Adrenal gland (tissue), 12 donors: ENCODE data around the gene MAGI1. TPM values are rescaled to one million over a fixed set of nuclear protein-coding genes. Genes with fewer than 3 reads are reported as not detected.

ENCODE experiments used
- DNase-seq, 7 donors: peaks; one replicate each; pipeline ENCODE4 v3.0.0-alpha.2; 2019 to 2020
- H3K27ac ChIP-seq, 5 donors: fragments of 200-600 bp; sonication (generic) in 4 of 5; 1 replicate in 3 of 5; 2 replicates in 2 of 5; pipeline versions ENCODE4 v1.5.1 to v1.8.0; 2016 to 2020; ENCODE audit warnings: mild to moderate bottlenecking in 1 of 5
- H3K27me3 ChIP-seq: fragments of 200-600 bp; 2 replicates; pipeline ENCODE4 v1.8.0; 2021
- H3K36me3 ChIP-seq, 2 donors: fragments of 200-600 bp; replicated peaks in 1 of 2; 1 replicate in 1 of 2; 2 replicates in 1 of 2; pipeline versions ENCODE4 v1.5.1 to v1.8.0; 2018 to 2022
- H3K4me1 ChIP-seq, 2 donors: fragments of 200-600 bp; replicated peaks in 1 of 2; 1 replicate in 1 of 2; 2 replicates in 1 of 2; pipeline versions ENCODE4 v1.5.1 to v1.8.0; 2018 to 2021
- H3K4me3 ChIP-seq, 4 donors: fragments of 200-600 bp; sonication (generic) in 3 of 4; one replicate each; pipeline ENCODE4 v1.5.1; 2016 to 2018
- H3K9me3 ChIP-seq, 3 donors: fragments of 200-600 bp; sonication (generic) in 1 of 3; replicated peaks in 1 of 3; 1 replicate in 2 of 3; 2 replicates in 1 of 3; pipeline versions ENCODE4 v1.5.1 to v1.8.0; 2016 to 2021
- POLR2A ChIP-seq, 2 donors: fragments of 450-650 bp; IDR thresholded peaks; one replicate each; pipeline ENCODE4 v1.6.1; 2017; ENCODE audit warnings: antibody characterized with exemption in 2 of 2, mild to moderate bottlenecking in 2 of 2, moderate library complexity in 1 of 2
- WGBS, 4 donors: extraction: QIAGEN DNeasy Blood & Tissue Kit in 2 of 4; methylation state at CpG; one replicate each; pipeline versions ENCODE4 v1.1.5 to v1.1.7; 2013 to 2017; 5-methylcytosine and 5-hydroxymethylcytosine counted together
- intact Hi-C, 2 donors: fragments of 100-400 bp; cut with DNase I; formaldehyde crosslinking; loops; one replicate each; pipeline versions ENCODE4 v1.14.1 to v1.15.0; 2022 to 2023
- polyA plus RNA-seq, 3 donors: library from polyadenylated mRNA; stranded (reverse); fragments of 200-250 nt in 2 of 3; fragments of 350-450 nt in 1 of 3; fragmentation: Illumina TruSeq in 1 of 3; extraction: RNeasy Lipid Tissue Mini Kit (QIAGEN cat#74804) in 1 of 3; gene quantifications; one replicate each; pipeline ENCODE4 v1.2.3, GENCODE V29; 2013 to 2014
- total RNA-seq, 9 donors: library from RNA; depleted of rRNA in 4 of 9; stranded (reverse); fragments of >200 nt in 4 of 9; fragments of 120-200 nt in 1 of 9; fragmentation: NEBNext Ultra II Directional in 1 of 9; extraction: Animal tissue kit (Norgen Biotek cat#: 25700) in 1 of 9; gene quantifications; one replicate each; pipeline versions ENCODE4 v1.1.0 to v1.2.4, GENCODE V29; 2013 to 2023
- TF ChIP-seq, protein P1 (sequence below), 6 experiments: fragments of 450-650 bp in 4 of 6; fragments of 200-600 bp in 2 of 6; sonication (generic) in 1 of 6; IDR thresholded peaks; 1 replicate in 5 of 6; 2 replicates in 1 of 6; pipeline versions ENCODE4 v1.5.1 to v1.8.0; 2016 to 2021; ENCODE audit warnings: antibody characterized with exemption in 6 of 6, mild to moderate bottlenecking in 2 of 6, moderate library complexity in 1 of 6
- donor health status: healthy with polysubstance abuse.
- donor health status: Bipolar disorder and iron deficiency.
- donor health status: DM: yes; HTN: yes; CAD: no.
- donor health status: DM: no; HTN: no; CAD: no.
- donor health status: DM: no; HTN: no; CAD: no.
- donor health status: DM: yes; HTN: yes; CAD: no.

MAGI1 gene
- total and polyA plus RNA-seq, 12 donors = 4.8 to 31.6 (median 18.5) TPM

DNA sequence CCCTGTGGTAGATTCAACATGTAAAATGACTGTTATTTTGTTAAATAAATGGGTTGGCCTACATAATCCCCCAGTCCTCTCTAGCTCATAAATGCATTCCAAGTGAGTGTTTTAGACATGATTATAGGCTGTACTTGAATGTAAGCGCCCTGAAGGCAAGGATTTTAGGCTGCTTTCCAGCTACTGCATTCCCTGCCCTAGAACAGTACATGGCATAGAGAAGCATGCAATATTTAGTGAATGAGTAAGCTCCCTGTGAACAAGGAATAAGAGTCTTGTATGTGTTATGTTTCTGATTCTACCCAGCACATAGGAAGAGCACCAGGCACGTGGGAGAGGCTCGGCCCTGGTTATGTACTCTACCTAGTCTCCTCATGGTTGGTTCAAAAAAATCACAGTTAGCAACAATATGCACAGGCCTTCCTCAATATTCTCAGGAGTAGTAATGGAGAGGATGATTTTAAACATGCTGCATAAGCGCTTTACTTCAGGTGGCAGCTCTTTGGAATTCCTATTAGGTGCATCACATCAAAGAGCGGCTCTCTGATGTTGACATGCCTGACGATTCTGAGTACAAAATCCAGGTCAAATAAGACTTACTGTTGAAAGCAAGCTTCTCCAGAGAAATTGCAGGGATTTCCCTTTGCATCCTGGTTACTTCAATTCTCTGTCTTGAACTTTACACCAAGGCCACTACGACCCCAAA lies 456.6 kb downstream of the MAGI1 start:
- TF ChIP-seq POLR2A (IDR thresholded peaks at IDR 0.05) = no peak
- TF ChIP-seq, protein P1, sequence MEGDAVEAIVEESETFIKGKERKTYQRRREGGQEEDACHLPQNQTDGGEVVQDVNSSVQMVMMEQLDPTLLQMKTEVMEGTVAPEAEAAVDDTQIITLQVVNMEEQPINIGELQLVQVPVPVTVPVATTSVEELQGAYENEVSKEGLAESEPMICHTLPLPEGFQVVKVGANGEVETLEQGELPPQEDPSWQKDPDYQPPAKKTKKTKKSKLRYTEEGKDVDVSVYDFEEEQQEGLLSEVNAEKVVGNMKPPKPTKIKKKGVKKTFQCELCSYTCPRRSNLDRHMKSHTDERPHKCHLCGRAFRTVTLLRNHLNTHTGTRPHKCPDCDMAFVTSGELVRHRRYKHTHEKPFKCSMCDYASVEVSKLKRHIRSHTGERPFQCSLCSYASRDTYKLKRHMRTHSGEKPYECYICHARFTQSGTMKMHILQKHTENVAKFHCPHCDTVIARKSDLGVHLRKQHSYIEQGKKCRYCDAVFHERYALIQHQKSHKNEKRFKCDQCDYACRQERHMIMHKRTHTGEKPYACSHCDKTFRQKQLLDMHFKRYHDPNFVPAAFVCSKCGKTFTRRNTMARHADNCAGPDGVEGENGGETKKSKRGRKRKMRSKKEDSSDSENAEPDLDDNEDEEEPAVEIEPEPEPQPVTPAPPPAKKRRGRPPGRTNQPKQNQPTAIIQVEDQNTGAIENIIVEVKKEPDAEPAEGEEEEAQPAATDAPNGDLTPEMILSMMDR (IDR thresholded peaks at IDR 0.05) = no peak
- H3K4me3 ChIP-seq = no peak overlapping the region
- no peaks in the 10 kb centered on the region for H3K27me3 ChIP-seq
- intact Hi-C loops = no loop called here
- H3K4me1 ChIP-seq = peaks cover 0 to 6% of the 10 kb centered on the region in 2 donors
- no peaks in the 10 kb centered on the region for H3K36me3 ChIP-seq
- no peaks in the 10 kb centered on the region for H3K9me3 ChIP-seq
- WGBS, 4 donors = 89 to 95% (median 93%) methylated on average over 7 of the region's 7 CpGs
- no peak overlapping the region for H3K27ac ChIP-seq
- no peak for DNase-seq

DNA sequence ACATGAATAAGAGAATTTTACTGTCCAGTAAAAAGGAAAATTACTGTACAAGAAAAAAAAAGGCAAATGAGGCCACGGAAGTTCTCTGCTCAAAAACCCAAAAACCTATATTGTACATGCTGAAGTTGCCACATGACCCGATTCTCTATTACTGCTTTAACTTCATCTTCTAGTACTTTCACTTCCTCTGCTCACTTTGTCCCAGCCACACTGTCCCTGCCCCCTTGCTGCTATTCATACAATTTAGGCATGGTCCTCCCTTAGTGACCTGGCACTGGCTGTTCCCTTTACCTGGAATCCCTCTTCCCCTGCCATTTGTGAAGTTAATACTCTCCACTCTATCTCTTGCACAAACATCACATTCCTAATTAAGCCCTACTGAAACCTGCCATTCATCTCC lies 457.4 kb downstream of the MAGI1 start:
- intact Hi-C loops = no loop called here
- 86 to 89% (median 87%) methylated on average over 2 of the region's 2 CpGs for WGBS, 4 donors
- no peaks in the 10 kb centered on the region for H3K36me3 ChIP-seq
- TF ChIP-seq, protein P1 (IDR thresholded peaks at IDR 0.05) = no peak
- TF ChIP-seq POLR2A (IDR thresholded peaks at IDR 0.05) = no peak
- no peaks in the 10 kb centered on the region for H3K9me3 ChIP-seq
- H3K4me3 ChIP-seq = no peak overlapping the region
- no peak for DNase-seq
- peaks cover 0 to 9% of the 10 kb centered on the region in 2 donors for H3K4me1 ChIP-seq
- H3K27me3 ChIP-seq = no peaks in the 10 kb centered on the region
- H3K27ac ChIP-seq = no peak overlapping the region

DNA sequence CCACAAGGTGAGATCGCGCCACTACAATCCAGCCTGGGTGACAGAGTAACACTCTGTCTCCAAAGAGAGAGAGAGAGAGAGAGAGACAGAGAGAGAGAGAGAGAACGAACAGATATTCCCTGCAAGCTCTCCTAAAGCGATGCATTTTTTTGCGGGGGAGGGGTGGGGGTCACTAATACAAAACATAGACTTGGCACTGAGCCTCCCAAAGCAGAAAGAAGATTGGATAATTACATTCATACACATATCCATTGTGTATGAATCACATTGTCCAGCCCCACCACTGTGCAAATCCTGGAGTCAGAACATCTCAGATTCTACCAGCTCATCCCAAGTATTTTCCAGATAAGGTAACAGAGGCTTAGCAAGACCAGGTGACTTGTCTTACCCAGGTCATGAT lies 459.9 kb downstream of the MAGI1 start:
- TF ChIP-seq, protein P1 (IDR thresholded peaks at IDR 0.05) = no peak
- no peak for TF ChIP-seq POLR2A (IDR thresholded peaks at IDR 0.05)
- Histone ChIP-seq H3K27me3 (no peaks in the 10 kb centered on the region), H3K36me3 (no peaks in the 10 kb centered on the region), H3K9me3 (no peaks in the 10 kb centered on the region), H3K27ac (no peak overlapping the region), H3K4me1 (peaks cover 0 to 9% of the 10 kb centered on the region in 2 donors), H3K4me3 (no peak overlapping the region)
- 93 to 98% (median 97%) methylated on average over 5 of the region's 5 CpGs for WGBS, 4 donors
- intact Hi-C loops = no loop called here
- no peak for DNase-seq

DNA sequence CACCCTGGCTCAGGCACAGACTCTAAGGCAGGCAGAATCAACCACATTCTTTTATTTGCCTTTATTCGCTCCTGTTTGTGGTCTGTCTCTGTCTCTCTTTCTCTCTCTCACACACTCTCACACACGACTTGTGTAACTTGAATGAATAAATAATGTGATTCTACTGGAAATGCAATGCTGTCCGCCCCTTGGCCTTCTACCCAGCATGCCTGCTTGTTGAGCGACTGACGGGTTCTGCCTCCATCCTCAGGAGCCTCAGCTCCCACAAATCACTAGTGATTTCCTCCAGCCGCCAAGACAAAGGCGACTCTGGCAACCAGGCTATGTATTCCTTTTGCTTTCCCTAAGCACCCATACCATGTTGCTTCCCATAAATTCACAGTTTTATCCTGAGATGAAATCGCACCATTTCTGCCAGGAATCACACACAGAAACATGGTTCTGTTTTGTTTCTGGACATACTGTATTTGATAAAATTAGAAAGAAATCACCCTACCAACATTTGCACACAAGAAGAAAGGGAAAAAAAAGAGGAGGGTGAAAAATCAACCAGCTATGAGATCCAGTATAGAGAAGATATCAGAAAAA lies 460.8 kb downstream of the MAGI1 start:
- H3K27me3 ChIP-seq = no peaks in the 10 kb centered on the region
- no peak for TF ChIP-seq POLR2A (IDR thresholded peaks at IDR 0.05)
- TF ChIP-seq, protein P1 (IDR thresholded peaks at IDR 0.05) = no peak
- intact Hi-C loops = no loop called here
- DNase-seq = no peak
- H3K4me1 ChIP-seq = peaks cover 0 to 9% of the 10 kb centered on the region in 2 donors
- no peak overlapping the region for H3K27ac ChIP-seq
- no peak overlapping the region for H3K4me3 ChIP-seq
- H3K9me3 ChIP-seq = peaks cover 0 to 5% (median 0%) of the 10 kb centered on the region in 3 donors
- WGBS, 4 donors = 89 to 95% (median 90%) methylated on average over 8 of the region's 8 CpGs
- no peaks in the 10 kb centered on the region for H3K36me3 ChIP-seq
